Stimulated activated naive CD4-positive, alpha-beta T cell (primary cell): Measurements from ENCODE around the gene TUG1.

Experiments used
- DNase-seq, 6 experiments: peaks; one replicate each; lab custom pipeline; 2025; lab: John Stamatoyannopoulos, UW

Gene TUG1

GRCh38 chr22:31001124-31001770 lies 32.2 kb downstream of the TUG1 start:
- DNase-seq, result no peak

GRCh38 chr22:31005535-31005934 lies 36.5 kb downstream of the TUG1 start:
- DNase-seq, result no peak

- no peak for DNase-seq
Measured at GRCh38 chr22:31019191-31019930, 50.3 kb downstream of the TUG1 start.

- no peak for DNase-seq
Measured at GRCh38 chr22:31020334-31020733, 51.3 kb downstream of the TUG1 start.

- no peak for DNase-seq
Measured at GRCh38 chr22:31022516-31022915, 53.5 kb downstream of the TUG1 start.
